Breast epithelium (tissue), 3 donors: ENCODE results near the gene KLF3.

Source experiments
- POLR2A ChIP-seq: fragments of 450-650 bp; IDR thresholded peaks from one replicate; pipeline ENCODE4 v1.6.1; 2016; ENCODE audit warnings: antibody characterized with exemption, mild to moderate bottlenecking, moderate library complexity
- POLR2AphosphoS5 ChIP-seq, 3 donors: sonication (generic); formaldehyde crosslinking; IDR thresholded peaks; one replicate each; pipeline ENCODE4 v1.6.1; 2017; ENCODE audit warnings: antibody characterized with exemption in 3 of 3
- TF ChIP-seq, protein P1 (sequence below), 3 donors: fragments of 450-650 bp; IDR thresholded peaks; one replicate each; pipeline ENCODE4 v1.5.1; 2016 to 2017; ENCODE audit warnings: antibody characterized with exemption in 3 of 3, mild to moderate bottlenecking in 3 of 3, moderate library complexity in 3 of 3

DNA sequence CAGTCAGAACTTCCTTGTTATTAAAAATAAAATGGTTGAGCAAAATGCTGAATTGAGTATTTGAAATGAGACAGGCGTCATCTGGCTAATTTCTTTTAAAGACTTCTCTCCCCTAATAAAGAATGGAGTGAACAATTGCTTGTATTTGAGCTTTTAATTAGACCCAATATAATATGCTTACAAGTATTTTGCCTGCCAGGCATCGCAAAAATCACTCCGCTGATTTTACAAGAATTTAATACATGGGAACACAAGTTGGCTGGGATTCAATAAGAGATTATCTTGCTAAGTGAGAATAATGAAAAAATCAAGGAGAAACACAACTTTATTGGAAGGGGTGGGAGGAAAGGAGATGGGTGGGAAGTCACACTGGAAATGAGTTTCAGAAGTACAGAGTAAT, 52.3 kb downstream of the KLF3 start:
- TF ChIP-seq, protein P1, sequence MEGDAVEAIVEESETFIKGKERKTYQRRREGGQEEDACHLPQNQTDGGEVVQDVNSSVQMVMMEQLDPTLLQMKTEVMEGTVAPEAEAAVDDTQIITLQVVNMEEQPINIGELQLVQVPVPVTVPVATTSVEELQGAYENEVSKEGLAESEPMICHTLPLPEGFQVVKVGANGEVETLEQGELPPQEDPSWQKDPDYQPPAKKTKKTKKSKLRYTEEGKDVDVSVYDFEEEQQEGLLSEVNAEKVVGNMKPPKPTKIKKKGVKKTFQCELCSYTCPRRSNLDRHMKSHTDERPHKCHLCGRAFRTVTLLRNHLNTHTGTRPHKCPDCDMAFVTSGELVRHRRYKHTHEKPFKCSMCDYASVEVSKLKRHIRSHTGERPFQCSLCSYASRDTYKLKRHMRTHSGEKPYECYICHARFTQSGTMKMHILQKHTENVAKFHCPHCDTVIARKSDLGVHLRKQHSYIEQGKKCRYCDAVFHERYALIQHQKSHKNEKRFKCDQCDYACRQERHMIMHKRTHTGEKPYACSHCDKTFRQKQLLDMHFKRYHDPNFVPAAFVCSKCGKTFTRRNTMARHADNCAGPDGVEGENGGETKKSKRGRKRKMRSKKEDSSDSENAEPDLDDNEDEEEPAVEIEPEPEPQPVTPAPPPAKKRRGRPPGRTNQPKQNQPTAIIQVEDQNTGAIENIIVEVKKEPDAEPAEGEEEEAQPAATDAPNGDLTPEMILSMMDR (IDR thresholded peaks at IDR 0.05), result no peak
- no peak for TF ChIP-seq POLR2A
- TF ChIP-seq POLR2AphosphoS5 (IDR thresholded peaks at IDR 0.05), result no peak
